Endothelial cell of umbilical vein (primary cell): ENCODE measurements around the gene LRRC71. TPM values are rescaled to one million over a fixed set of nuclear protein-coding genes. Genes with fewer than 3 reads are reported as not detected.

Source experiments
- BruUV-seq: library from RNA; stranded (reverse); fragments of 400-500 nt; replicated peaks from 2 replicates; lab custom pipeline; 2021; lab: Mats Ljungman, UMichigan
- CTCF ChIA-PET: fragments of 300-600, 350-600 bp; sonication (Branson Sonifier 250); formaldehyde crosslinking; loops from one replicate; lab custom pipeline; 2021; ENCODE audit warnings: antibody characterized with exemption, inconsistent platforms; lab: Charles Lee
- POLR2A ChIA-PET: fragments of 300-600, 350-600 bp; sonication (Branson Sonifier 250); formaldehyde crosslinking; loops from one replicate; lab custom pipeline; 2021; ENCODE audit warnings: antibody characterized with exemption, inconsistent platforms; lab: Charles Lee
- DNase-seq: peaks from one replicate; pipeline ENCODE4 v3.0.0-alpha.2; 2011; ENCODE audit warnings: low read depth, low spot score
- FAIRE-seq: peaks from 2 replicates; lab custom pipeline; 2011; peaks lifted over from hg19 to GRCh38; lab: Jason Lieb, UNC
- H2AFZ ChIP-seq: 2 replicates; pipeline ENCODE4 v1.6.0; 2012; ENCODE audit warnings: low read depth, low read length, control low read depth, inconsistent platforms
- H3K27ac ChIP-seq: 2 replicates; pipeline ENCODE4 v1.5.1; 2011; ENCODE audit warnings: low read depth, mild to moderate bottlenecking, control low read depth, low read length, moderate library complexity; ENCODE audit not compliant: insufficient read depth
- H3K27me3 ChIP-seq, 2 experiments: 2 replicates each; pipeline versions ENCODE4 v1.6.0 to v1.6.1; 2011; ENCODE audit warnings: low read length in 2 of 2, mixed read lengths in 1 of 2; ENCODE audit not compliant: control insufficient read depth in 2 of 2, insufficient read depth in 2 of 2
- H3K36me3 ChIP-seq, 2 experiments: 2 replicates in 1 of 2; 3 replicates in 1 of 2; pipeline ENCODE4 v1.5.1; 2011; ENCODE audit warnings: low read length in 2 of 2, mild to moderate bottlenecking in 1 of 2, moderate library complexity in 1 of 2; ENCODE audit not compliant: control insufficient read depth in 2 of 2, insufficient read depth in 2 of 2; ENCODE audit errors: extremely low read depth in 1 of 2
- H3K4me1 ChIP-seq: 3 replicates; pipeline ENCODE4 v1.5.1; 2011; ENCODE audit warnings: mild to moderate bottlenecking, low read length; ENCODE audit not compliant: control insufficient read depth, insufficient read depth; ENCODE audit errors: extremely low read depth
- H3K4me2 ChIP-seq: 2 replicates; pipeline ENCODE4 v1.6.1; 2011; ENCODE audit warnings: low read length, control low read depth, mixed read lengths; ENCODE audit not compliant: insufficient read depth
- H3K4me3 ChIP-seq, 3 experiments: fragments of 200-600 bp in 1 of 3; sonication (generic), shearing (Covaris generic) in 1 of 3; replicated peaks in 1 of 3; 2 replicates each; pipeline ENCODE4 v1.5.1; 2011 to 2016; ENCODE audit warnings: control low read depth in 3 of 3, low read length in 3 of 3, mild to moderate bottlenecking in 2 of 3, inconsistent platforms in 1 of 3, low read depth in 1 of 3, moderate library complexity in 1 of 3; ENCODE audit not compliant: insufficient read depth in 1 of 3
- H3K79me2 ChIP-seq: 2 replicates; pipeline ENCODE4 v1.6.0; 2012; ENCODE audit warnings: low read length, inconsistent platforms; ENCODE audit not compliant: control insufficient read depth, insufficient read depth
- H3K9ac ChIP-seq: replicated peaks from 2 replicates; pipeline ENCODE3; 2011; ENCODE audit warnings: low read length, control low read depth; ENCODE audit not compliant: insufficient read depth; ENCODE audit errors: extremely low read depth
- H3K9me1 ChIP-seq: replicated peaks from 3 replicates; pipeline ENCODE4 v1.6.0; 2011; ENCODE audit warnings: mild to moderate bottlenecking, low read length; ENCODE audit not compliant: control insufficient read depth, insufficient read depth; ENCODE audit errors: extremely low read depth
- H3K9me3 ChIP-seq: replicated peaks from 2 replicates; pipeline ENCODE4 v1.5.1; 2012; ENCODE audit warnings: low read length, inconsistent platforms; ENCODE audit not compliant: control insufficient read depth, insufficient read depth
- H4K20me1 ChIP-seq: replicated peaks from 2 replicates; pipeline ENCODE3; 2011; ENCODE audit warnings: mild to moderate bottlenecking, low read length; ENCODE audit not compliant: control insufficient read depth, insufficient read depth; ENCODE audit errors: extremely low read depth
- EZH2 ChIP-seq: IDR thresholded peaks from 2 replicates; pipeline ENCODE4 v1.6.1; 2012; ENCODE audit warnings: borderline replicate concordance, low read depth, mild to moderate bottlenecking, moderate library complexity, low read length, inconsistent platforms; ENCODE audit not compliant: severe bottlenecking
- FOS ChIP-seq: IDR thresholded peaks from 2 replicates; pipeline ENCODE4 v1.6.1; 2011; ENCODE audit warnings: mild to moderate bottlenecking, low read length, moderate library complexity, borderline replicate concordance; ENCODE audit not compliant: insufficient read depth
- GATA2 ChIP-seq: IDR thresholded peaks from 2 replicates; pipeline ENCODE4 v1.7.0; 2011; ENCODE audit warnings: low read depth, mild to moderate bottlenecking, moderate library complexity, mixed read lengths, low read length; ENCODE audit not compliant: insufficient read length, insufficient read depth
- JUN ChIP-seq: IDR thresholded peaks from 2 replicates; pipeline ENCODE4 v1.6.1; 2011; ENCODE audit warnings: borderline replicate concordance, low read depth; ENCODE audit not compliant: insufficient read length, insufficient read depth
- MYC ChIP-seq: IDR thresholded peaks from one replicate; pipeline ENCODE4 v1.6.1; 2011; ENCODE audit warnings: mild to moderate bottlenecking, low read depth, low read length
- POLR2A ChIP-seq: IDR thresholded peaks from 2 replicates; pipeline ENCODE4 v1.6.1; 2012; ENCODE audit warnings: low read depth, mild to moderate bottlenecking, control low read depth, low read length
- POLR2AphosphoS5 ChIP-seq: IDR thresholded peaks from 2 replicates; pipeline ENCODE4 v1.6.1; 2012; ENCODE audit warnings: low read depth, mild to moderate bottlenecking, control low read depth, low read length, moderate library complexity; ENCODE audit not compliant: insufficient read depth
- dilution Hi-C: fragments of 300-500 bp; cut with MboI; formaldehyde crosslinking; loops from one replicate; pipeline ENCODE4 v1.15.0; 2019; ENCODE audit warnings: low sequenced_read_pairs; ENCODE audit not compliant: extremely low pct_ligation_motif_present
- intact Hi-C: fragments of 100-400 bp; cut with micrococcal nuclease; formaldehyde crosslinking; loops from one replicate; pipeline ENCODE4 v1.10.0; 2022
- polyA plus RNA-seq, 4 experiments: library from polyadenylated mRNA; depleted of rRNA in 3 of 4; stranded (reverse) in 3 of 4; unstranded in 1 of 4; fragments of >200 nt; gene quantifications; 2 replicates each; pipeline versions ENCODE4 v1.2.1 to v1.2.3, GENCODE V29; 2011 to 2012; ENCODE audit warnings: missing spikeins in 1 of 4
- total RNA-seq: library from RNA; stranded (reverse); gene quantifications from 2 replicates; pipeline ENCODE4 v1.2.3, GENCODE V29; 2021
- TF ChIP-seq, protein P1 (sequence below): IDR thresholded peaks from 2 replicates; pipeline ENCODE4 v1.6.1; 2011; ENCODE audit not compliant: insufficient read depth, insufficient read length
- TF ChIP-seq, protein P2 (sequence below), 2 donors: IDR thresholded peaks; 1 replicate in 1 of 2; 2 replicates in 1 of 2; pipeline ENCODE4 v1.5.1; 2011; ENCODE audit warnings: low read length in 2 of 2, mild to moderate bottlenecking in 2 of 2, moderate library complexity in 2 of 2, control low read depth in 1 of 2, inconsistent platforms in 1 of 2, low read depth in 1 of 2; ENCODE audit not compliant: insufficient read depth in 1 of 2; ENCODE audit errors: extremely low read depth in 1 of 2

Gene LRRC71
- total and polyA plus RNA-seq, 2 donors (not counting 3 experiments of a cell fraction or from before 2014, with no cell fraction given) = 0.35 to 0.66 TPM

DNA sequence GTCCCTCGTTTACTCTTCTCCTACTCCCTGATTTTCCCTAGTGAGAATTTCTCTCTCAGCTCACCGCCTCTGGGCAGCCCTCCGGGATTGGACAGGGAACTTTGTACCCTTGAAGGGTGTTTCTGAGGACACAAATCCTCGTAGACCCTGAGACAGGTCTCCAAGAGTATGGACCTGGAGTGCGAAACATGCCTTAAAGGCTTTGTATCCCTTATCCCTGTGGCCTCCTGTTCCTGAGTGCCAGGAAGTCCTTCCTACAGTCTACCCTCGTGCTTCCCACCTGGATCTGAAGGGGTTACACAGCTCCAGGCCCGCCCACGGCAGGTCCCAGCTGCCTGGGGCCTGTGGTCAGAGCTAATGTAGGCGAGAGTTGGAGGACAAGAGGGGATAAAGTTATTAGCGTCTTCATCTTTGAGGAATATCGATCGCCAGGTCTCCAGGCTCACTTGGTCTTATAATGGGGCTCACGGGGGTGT lies 34.5 kb upstream of the LRRC71 start:
- H3K9ac ChIP-seq = no peak overlapping the region
- no peaks in the 10 kb centered on the region for H3K9me3 ChIP-seq
- no peak overlapping the region for H3K4me3 ChIP-seq
- BruUV-seq = no TSS peak
- no peaks in the 10 kb centered on the region for H3K36me3 ChIP-seq
- intact Hi-C loops = no loop called here
- no peak overlapping the region for H3K4me2 ChIP-seq
- H4K20me1 ChIP-seq = no peaks in the 10 kb centered on the region
- H3K27ac ChIP-seq = no peak overlapping the region
- POLR2A ChIA-PET = no interaction called here
- H3K79me2 ChIP-seq = no peaks in the 10 kb centered on the region
- no peak for TF ChIP-seq JUN
- no peak for TF ChIP-seq GATA2
- no peak for TF ChIP-seq POLR2AphosphoS5
- TF ChIP-seq MYC = no peak
- TF ChIP-seq, protein P1, sequence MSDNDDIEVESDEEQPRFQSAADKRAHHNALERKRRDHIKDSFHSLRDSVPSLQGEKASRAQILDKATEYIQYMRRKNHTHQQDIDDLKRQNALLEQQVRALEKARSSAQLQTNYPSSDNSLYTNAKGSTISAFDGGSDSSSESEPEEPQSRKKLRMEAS = no peak
- no peak for TF ChIP-seq POLR2A
- TF ChIP-seq, protein P2, sequence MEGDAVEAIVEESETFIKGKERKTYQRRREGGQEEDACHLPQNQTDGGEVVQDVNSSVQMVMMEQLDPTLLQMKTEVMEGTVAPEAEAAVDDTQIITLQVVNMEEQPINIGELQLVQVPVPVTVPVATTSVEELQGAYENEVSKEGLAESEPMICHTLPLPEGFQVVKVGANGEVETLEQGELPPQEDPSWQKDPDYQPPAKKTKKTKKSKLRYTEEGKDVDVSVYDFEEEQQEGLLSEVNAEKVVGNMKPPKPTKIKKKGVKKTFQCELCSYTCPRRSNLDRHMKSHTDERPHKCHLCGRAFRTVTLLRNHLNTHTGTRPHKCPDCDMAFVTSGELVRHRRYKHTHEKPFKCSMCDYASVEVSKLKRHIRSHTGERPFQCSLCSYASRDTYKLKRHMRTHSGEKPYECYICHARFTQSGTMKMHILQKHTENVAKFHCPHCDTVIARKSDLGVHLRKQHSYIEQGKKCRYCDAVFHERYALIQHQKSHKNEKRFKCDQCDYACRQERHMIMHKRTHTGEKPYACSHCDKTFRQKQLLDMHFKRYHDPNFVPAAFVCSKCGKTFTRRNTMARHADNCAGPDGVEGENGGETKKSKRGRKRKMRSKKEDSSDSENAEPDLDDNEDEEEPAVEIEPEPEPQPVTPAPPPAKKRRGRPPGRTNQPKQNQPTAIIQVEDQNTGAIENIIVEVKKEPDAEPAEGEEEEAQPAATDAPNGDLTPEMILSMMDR (IDR thresholded peaks at IDR 0.05; ENCODE audit: extremely low read depth in 1 of 2, insufficient read depth in 1 of 2, low read depth in 1 of 2, low read length in 2 of 2) = no peak
- TF ChIP-seq FOS = no peak
- no peak for TF ChIP-seq EZH2
- no peaks in the 10 kb centered on the region for H3K9me1 ChIP-seq
- dilution Hi-C loops = no loop called here
- FAIRE-seq (no peak), DNase-seq (no peak)
- no peaks in the 10 kb centered on the region for H3K4me1 ChIP-seq
- CTCF ChIA-PET = interaction anchor here (0.9 to 8.4 kb wide), 7 partner anchors 25 to 196 kb away, joined by 3 to 123 read pairs (median 14); partner anchors contain the start of genes ISG20L2, METTL25B and NTRK1
- H3K27me3 ChIP-seq = peaks cover 5 to 20% of the 10 kb centered on the region in 2 experiments
- H2AFZ ChIP-seq = no peak overlapping the region
